Measurements from ENCODE around the gene PPFIA2.

PPFIA2 gene

DNA sequence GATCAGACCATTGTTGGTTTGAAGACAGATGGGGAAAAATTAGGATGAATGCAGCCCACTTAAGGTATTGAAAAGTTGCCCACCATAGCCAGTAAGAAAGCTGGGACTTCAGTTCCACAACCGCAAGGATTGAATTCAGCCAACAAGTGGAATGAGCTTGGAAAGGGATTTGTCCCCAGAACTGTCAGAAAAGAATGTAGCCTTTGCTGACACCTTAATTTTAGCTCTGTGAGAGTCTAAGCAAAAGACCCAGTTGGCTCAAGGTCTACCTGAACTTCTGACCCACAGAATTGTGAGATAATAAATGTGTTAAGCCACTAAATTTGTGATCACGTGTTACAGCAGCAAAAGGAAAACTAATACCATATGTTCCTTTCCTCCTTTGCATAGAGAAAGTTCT lies 29.4 kb downstream of the PPFIA2 start:
- H3F3A ChIP-seq (ENCODE audit: insufficient read depth, low read length): no peaks in the 10 kb centered on the region
- no peaks in the 10 kb centered on the region for H3K9me2 ChIP-seq (ENCODE audit: low read depth, low read length)
- H3K27me3 ChIP-seq (ENCODE audit: insufficient read depth, low read length): no peaks in the 10 kb centered on the region
- no peaks in the 10 kb centered on the region for H3K4me1 ChIP-seq (ENCODE audit: insufficient read depth, low read length, severe bottlenecking)
- H3K36me3 ChIP-seq (ENCODE audit: insufficient read depth, low read length): no peaks in the 10 kb centered on the region
- H3K4me2 ChIP-seq (ENCODE audit: low read length): no peak overlapping the region
- no peaks in the 10 kb centered on the region for H3K79me2 ChIP-seq (ENCODE audit: insufficient read depth, low read length)
- H3K9ac ChIP-seq (ENCODE audit: low read length): no peak overlapping the region
- H3K9me3 ChIP-seq (ENCODE audit: low read length): no peaks in the 10 kb centered on the region
- H2AFZ ChIP-seq (ENCODE audit: low read length): no peak overlapping the region
- TF ChIP-seq CTCF (IDR thresholded peaks at IDR 0.05; ENCODE audit: low read length) (no peak), EZH2 (IDR thresholded peaks at IDR 0.05; ENCODE audit: borderline replicate concordance, low read length) (no peak)
- H3K27ac ChIP-seq (ENCODE audit: low read depth, low read length, poor library complexity, severe bottlenecking): no peak overlapping the region
- no peak overlapping the region for H3K4me3 ChIP-seq (ENCODE audit: low read depth, low read length, poor library complexity, severe bottlenecking)
- H4K20me1 ChIP-seq (ENCODE audit: insufficient read depth, low read length): no peaks in the 10 kb centered on the region

DNA sequence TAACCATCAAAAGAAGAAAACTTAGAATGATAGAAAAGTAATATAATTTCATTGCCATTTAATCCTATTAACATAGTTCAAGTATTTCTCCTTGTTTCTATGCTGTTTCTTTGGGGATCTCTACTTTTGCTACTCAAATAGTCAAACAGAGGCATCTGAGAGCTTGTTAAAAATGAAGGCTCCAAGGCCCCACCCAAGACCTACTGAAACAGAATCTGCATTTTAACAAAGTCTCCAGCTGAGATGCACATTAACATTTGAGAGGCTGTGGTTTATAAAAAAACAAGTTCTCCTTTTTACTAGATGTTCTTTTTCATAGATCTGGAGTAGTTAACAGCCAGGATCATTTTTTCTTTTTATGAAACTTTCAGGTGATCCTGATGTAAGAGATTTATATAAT lies 31.8 kb downstream of the PPFIA2 start:
- Histone ChIP-seq H3K4me3 (ENCODE audit: low read depth, low read length, poor library complexity, severe bottlenecking) (no peak overlapping the region), H3K4me2 (ENCODE audit: low read length) (no peak overlapping the region)
- TF ChIP-seq EZH2 (IDR thresholded peaks at IDR 0.05; ENCODE audit: borderline replicate concordance, low read length): no peak
- no peak for TF ChIP-seq CTCF (IDR thresholded peaks at IDR 0.05; ENCODE audit: low read length)

DNA sequence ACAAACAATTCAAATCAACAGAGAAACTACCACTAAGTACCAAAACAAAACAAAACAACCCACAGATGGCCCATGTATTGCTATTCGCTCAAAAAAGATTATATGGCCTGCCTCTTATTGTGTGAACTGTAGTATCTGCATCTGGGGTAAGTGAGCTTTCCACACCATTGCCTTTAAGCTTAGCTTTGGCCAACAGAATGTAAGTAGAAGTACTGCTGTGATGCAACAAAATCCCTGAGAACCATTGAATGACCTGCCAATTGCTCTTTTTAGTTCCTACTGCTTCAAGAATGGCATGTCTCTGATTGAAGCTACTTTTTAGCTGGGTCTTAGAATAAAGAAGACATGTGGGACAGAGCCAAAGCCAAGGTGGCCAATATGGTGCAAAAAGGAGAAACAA lies 32.5 kb downstream of the PPFIA2 start:
- TF ChIP-seq EZH2 (IDR thresholded peaks at IDR 0.05; ENCODE audit: borderline replicate concordance, low read length) (no peak), CTCF (IDR thresholded peaks at IDR 0.05; ENCODE audit: low read length) (no peak)
- no peak overlapping the region for H3K4me2 ChIP-seq (ENCODE audit: low read length)
- H2AFZ ChIP-seq (ENCODE audit: low read length): no peak overlapping the region

More for the DNA sequence above, 31.8 kb downstream of the PPFIA2 start:
- Histone ChIP-seq H4K20me1 (ENCODE audit: insufficient read depth, low read length) (no peaks in the 10 kb centered on the region), H3K9ac (ENCODE audit: low read length) (no peak overlapping the region), H3K79me2 (ENCODE audit: insufficient read depth, low read length) (no peaks in the 10 kb centered on the region), H3K9me2 (ENCODE audit: low read depth, low read length) (no peaks in the 10 kb centered on the region), H2AFZ (ENCODE audit: low read length) (no peak overlapping the region), H3K27me3 (ENCODE audit: insufficient read depth, low read length) (no peaks in the 10 kb centered on the region), H3F3A (ENCODE audit: insufficient read depth, low read length) (no peaks in the 10 kb centered on the region), H3K36me3 (ENCODE audit: insufficient read depth, low read length) (no peaks in the 10 kb centered on the region), H3K27ac (ENCODE audit: low read depth, low read length, poor library complexity, severe bottlenecking) (no peak overlapping the region), H3K4me1 (ENCODE audit: insufficient read depth, low read length, severe bottlenecking) (no peaks in the 10 kb centered on the region), H3K9me3 (ENCODE audit: low read length) (no peaks in the 10 kb centered on the region)

More for the DNA sequence above, 32.5 kb downstream of the PPFIA2 start:
- no peaks in the 10 kb centered on the region for H3K36me3 ChIP-seq (ENCODE audit: insufficient read depth, low read length)
- no peak overlapping the region for H3K9ac ChIP-seq (ENCODE audit: low read length)
- no peaks in the 10 kb centered on the region for H3K9me2 ChIP-seq (ENCODE audit: low read depth, low read length)
- H4K20me1 ChIP-seq (ENCODE audit: insufficient read depth, low read length): no peaks in the 10 kb centered on the region
- no peaks in the 10 kb centered on the region for H3K4me1 ChIP-seq (ENCODE audit: insufficient read depth, low read length, severe bottlenecking)
- no peaks in the 10 kb centered on the region for H3K9me3 ChIP-seq (ENCODE audit: low read length)
- no peaks in the 10 kb centered on the region for H3K79me2 ChIP-seq (ENCODE audit: insufficient read depth, low read length)
- no peak overlapping the region for H3K27ac ChIP-seq (ENCODE audit: low read depth, low read length, poor library complexity, severe bottlenecking)
- H3K27me3 ChIP-seq (ENCODE audit: insufficient read depth, low read length): no peaks in the 10 kb centered on the region
- no peak overlapping the region for H3K4me3 ChIP-seq (ENCODE audit: low read depth, low read length, poor library complexity, severe bottlenecking)
- H3F3A ChIP-seq (ENCODE audit: insufficient read depth, low read length): no peaks in the 10 kb centered on the region
